ENCODE measurements around the gene LSM5.

LSM5 gene

GRCh38 chr7:32518534-32519140, 28.5 kb upstream of the LSM5 start:
- TF ChIP-seq CTCF (IDR thresholded peaks at IDR 0.05; ENCODE audit: low read depth, low read length), result no peak

GRCh38 chr7:32516551-32517100, 26.4 kb upstream of the LSM5 start:
- H3K4me3 ChIP-seq (ENCODE audit: low read depth, low read length), result no peak overlapping the region
- TF ChIP-seq CTCF (IDR thresholded peaks at IDR 0.05; ENCODE audit: low read depth, low read length), result no peak

More at GRCh38 chr7:32518534-32519140, 28.5 kb upstream of the LSM5 start:
- no peak overlapping the region for H3K4me3 ChIP-seq (ENCODE audit: low read depth, low read length)

DNA sequence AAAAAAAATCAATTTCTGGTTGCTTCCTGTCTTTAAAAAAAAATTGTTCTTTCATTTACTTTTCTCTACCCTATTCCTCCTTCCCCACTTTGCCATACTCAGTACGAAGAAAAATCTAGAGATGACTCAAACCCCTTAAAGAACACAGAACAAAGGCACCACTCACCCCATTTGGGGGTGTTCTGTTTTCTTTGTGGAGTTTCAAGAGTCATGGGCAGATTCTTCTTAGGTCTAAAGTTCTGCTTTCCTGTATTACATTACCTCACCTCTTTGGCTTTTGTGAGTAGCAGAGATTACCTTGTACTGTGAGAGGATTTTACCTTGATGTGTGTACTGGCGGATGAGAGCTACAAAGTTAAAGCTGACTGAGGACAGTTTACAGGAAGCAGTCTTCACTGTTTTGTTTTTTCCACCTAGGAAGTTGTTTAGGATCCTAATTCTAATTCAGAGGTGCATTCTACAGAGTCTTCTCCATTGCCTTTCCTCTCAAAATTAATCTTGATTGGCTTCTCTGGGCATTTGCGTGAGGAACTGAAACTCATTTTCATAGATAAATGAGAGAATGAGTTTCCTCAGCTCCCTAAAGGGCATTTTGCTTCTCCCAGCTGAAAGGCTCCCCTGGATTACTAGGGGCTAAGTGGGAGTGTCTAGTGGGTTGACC, 25.8 kb upstream of the LSM5 start:
- no peak overlapping the region for H3K4me3 ChIP-seq (ENCODE audit: low read depth, low read length)
- no peak for TF ChIP-seq CTCF (IDR thresholded peaks at IDR 0.05; ENCODE audit: low read depth, low read length)

GRCh38 chr7:32513210-32513609, 23.0 kb upstream of the LSM5 start:
- H3K4me3 ChIP-seq (ENCODE audit: low read depth, low read length), result no peak overlapping the region
- TF ChIP-seq CTCF (IDR thresholded peaks at IDR 0.05; ENCODE audit: low read depth, low read length), result no peak

DNA sequence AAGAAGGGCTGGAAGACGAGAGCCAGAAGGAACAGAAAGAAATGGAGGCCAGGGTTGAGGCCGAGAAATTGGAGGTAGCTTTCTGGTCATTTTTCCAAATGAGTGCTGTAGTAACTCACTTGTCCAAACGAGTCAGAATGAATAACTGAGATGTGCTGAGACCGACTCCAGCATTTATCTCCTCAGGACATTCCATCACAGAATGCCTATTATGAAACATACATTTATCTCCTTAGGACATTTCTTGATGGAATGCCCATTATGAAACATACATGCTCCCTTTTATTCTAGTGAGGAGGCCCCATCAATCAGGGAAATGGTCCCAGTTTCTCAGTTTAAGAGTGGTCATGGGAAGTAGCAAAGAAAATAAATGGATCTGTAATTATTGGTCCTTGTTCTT, 21.6 kb upstream of the LSM5 start:
- H3K4me3 ChIP-seq (ENCODE audit: low read depth, low read length), result no peak overlapping the region
- TF ChIP-seq CTCF (IDR thresholded peaks at IDR 0.05; ENCODE audit: low read depth, low read length), result no peak

GRCh38 chr7:32507414-32507813, 17.2 kb upstream of the LSM5 start:
- no peak for TF ChIP-seq CTCF (IDR thresholded peaks at IDR 0.05; ENCODE audit: low read depth, low read length)
- no peak overlapping the region for H3K4me3 ChIP-seq (ENCODE audit: low read depth, low read length)

Measured in WI38 (cell line).